CD14-positive monocyte (primary cell): ENCODE measurements around the gene RIMBP2. TPM values are rescaled to one million over a fixed set of nuclear protein-coding genes. Genes with fewer than 3 reads are reported as not detected.

Experiments
- DNase-seq, 3 donors: peaks; one replicate each; pipeline ENCODE4 v3.0.0-alpha.2; 2011 to 2022
- H2AFZ ChIP-seq: 2 replicates; pipeline ENCODE4 v1.6.0; 2012; ENCODE audit warnings: mild to moderate bottlenecking, low read depth, low read length, inconsistent platforms; ENCODE audit not compliant: insufficient read depth, poor library complexity, severe bottlenecking
- H3K27ac ChIP-seq, 2 donors: 1 replicate in 1 of 2; 2 replicates in 1 of 2; pipeline ENCODE4 v1.5.1; 2012 to 2013; ENCODE audit warnings: low read length in 2 of 2, control low read depth in 1 of 2, inconsistent platforms in 1 of 2, low read depth in 1 of 2, mild to moderate bottlenecking in 1 of 2
- H3K27me3 ChIP-seq, 2 donors: one replicate each; pipeline versions ENCODE4 v1.6.0 to v1.6.1; 2011 to 2013; ENCODE audit warnings: low read length in 2 of 2; ENCODE audit not compliant: control insufficient read depth in 2 of 2, insufficient read depth in 2 of 2
- H3K36me3 ChIP-seq, 2 donors: replicated peaks in 1 of 2; 1 replicate in 1 of 2; 2 replicates in 1 of 2; pipeline versions ENCODE4 v1.5.1 to v1.6.1; 2012 to 2013; ENCODE audit warnings: low read length in 2 of 2, control low read depth in 1 of 2, inconsistent platforms in 1 of 2, mild to moderate bottlenecking in 1 of 2; ENCODE audit not compliant: insufficient read depth in 2 of 2, control insufficient read depth in 1 of 2
- H3K4me1 ChIP-seq, 2 donors: 1 replicate in 1 of 2; 2 replicates in 1 of 2; pipeline versions ENCODE4 v1.5.1 to v1.6.1; 2012 to 2013; ENCODE audit warnings: low read length in 2 of 2, control low read depth in 1 of 2, inconsistent platforms in 1 of 2, mild to moderate bottlenecking in 1 of 2, moderate library complexity in 1 of 2; ENCODE audit not compliant: insufficient read depth in 2 of 2, control insufficient read depth in 1 of 2
- H3K4me2 ChIP-seq: replicated peaks from 2 replicates; pipeline ENCODE3; 2012; ENCODE audit warnings: low read length, moderate library complexity, mild to moderate bottlenecking; ENCODE audit not compliant: poor library complexity, severe bottlenecking; ENCODE audit errors: extremely low read depth
- H3K4me3 ChIP-seq, 3 experiments: fragments of 200-600 bp in 1 of 3; sonication (generic) in 1 of 3; replicated peaks in 1 of 3; 1 replicate in 2 of 3; 2 replicates in 1 of 3; pipeline ENCODE4 v1.5.1; 2011 to 2013; ENCODE audit warnings: low read length in 3 of 3, mild to moderate bottlenecking in 3 of 3, control low read depth in 2 of 3, low read depth in 2 of 3, inconsistent platforms in 1 of 3, moderate library complexity in 1 of 3
- H3K79me2 ChIP-seq: 2 replicates; pipeline ENCODE4 v1.6.0; 2012; ENCODE audit warnings: mild to moderate bottlenecking, control low read depth, inconsistent platforms, low read length, moderate library complexity; ENCODE audit not compliant: insufficient read depth
- H3K9ac ChIP-seq: 2 replicates; pipeline ENCODE4 v1.6.0; 2017; ENCODE audit warnings: low read length, mild to moderate bottlenecking; ENCODE audit not compliant: insufficient read depth, poor library complexity, severe bottlenecking
- H3K9me3 ChIP-seq, 2 donors: replicated peaks in 1 of 2; 1 replicate in 1 of 2; 2 replicates in 1 of 2; pipeline versions ENCODE4 v1.5.1 to v1.6.1; 2012 to 2013; ENCODE audit warnings: low read length in 2 of 2, control low read depth in 1 of 2; ENCODE audit not compliant: control insufficient read depth in 1 of 2, insufficient read depth in 1 of 2
- H4K20me1 ChIP-seq: 2 replicates; pipeline ENCODE4 v1.6.0; 2012; ENCODE audit warnings: mild to moderate bottlenecking, low read length, control low read depth, moderate library complexity; ENCODE audit not compliant: insufficient read depth
- H3K27ac Mint-ChIP-seq, 7 donors: one replicate each; pipeline ENCODE4 v1.8.0; 2020; ENCODE audit warnings: mild to moderate bottlenecking in 7 of 7, mixed read lengths in 7 of 7, moderate library complexity in 6 of 7, inconsistent platforms in 2 of 7
- H3K27me3 Mint-ChIP-seq, 3 donors: one replicate each; pipeline ENCODE4 v1.8.0; 2021 to 2022; ENCODE audit warnings: low read depth in 3 of 3, mild to moderate bottlenecking in 3 of 3, mixed read lengths in 3 of 3, moderate library complexity in 3 of 3, inconsistent platforms in 1 of 3
- H3K36me3 Mint-ChIP-seq, 2 donors: one replicate each; pipeline ENCODE4 v1.8.0; 2020; ENCODE audit warnings: mixed read lengths in 2 of 2, inconsistent platforms in 1 of 2, mild to moderate bottlenecking in 1 of 2
- H3K4me1 Mint-ChIP-seq: one replicate; pipeline ENCODE4 v1.8.0; 2020; ENCODE audit warnings: mild to moderate bottlenecking, mixed read lengths
- H3K4me3 Mint-ChIP-seq, 2 donors: one replicate each; pipeline ENCODE4 v1.8.0; 2020; ENCODE audit warnings: mild to moderate bottlenecking in 2 of 2, mixed read lengths in 2 of 2, moderate library complexity in 1 of 2
- H3K9me3 Mint-ChIP-seq, 7 donors: one replicate each; pipeline ENCODE4 v1.8.0; 2020 to 2022; ENCODE audit warnings: mixed read lengths in 7 of 7, mild to moderate bottlenecking in 6 of 7, moderate library complexity in 6 of 7, inconsistent platforms in 2 of 7
- WGBS: methylation state at CpG from one replicate; pipeline ENCODE4 v1.1.5; 2013; ENCODE audit warnings: missing lambda C conversion rate; ENCODE audit not compliant: insufficient coverage; 5-methylcytosine and 5-hydroxymethylcytosine counted together
- intact Hi-C, 2 donors: fragments of 100-400 bp; cut with micrococcal nuclease; formaldehyde crosslinking; loops; one replicate each; pipeline versions ENCODE4 v1.15.0 to v1.15.1; 2023
- polyA plus RNA-seq, 3 donors: library from polyadenylated mRNA; depleted of rRNA in 1 of 3; unstranded in 2 of 3; stranded (reverse) in 1 of 3; fragments of 300-500 nt in 2 of 3; fragments of >200 nt in 1 of 3; fragmentation: Illumina TruSeq in 2 of 3; gene quantifications; 1 replicate in 2 of 3; 2 replicates in 1 of 3; pipeline ENCODE4 v1.2.3, GENCODE V29; 2012 to 2021
- TF ChIP-seq, protein P1 (sequence below): fragments of 200-600 bp; IDR thresholded peaks from one replicate; pipeline ENCODE4 v1.8.0; 2022; ENCODE audit warnings: antibody characterized with exemption, mild to moderate bottlenecking

Gene RIMBP2
- polyA plus RNA-seq, 3 donors, result not detected

DNA sequence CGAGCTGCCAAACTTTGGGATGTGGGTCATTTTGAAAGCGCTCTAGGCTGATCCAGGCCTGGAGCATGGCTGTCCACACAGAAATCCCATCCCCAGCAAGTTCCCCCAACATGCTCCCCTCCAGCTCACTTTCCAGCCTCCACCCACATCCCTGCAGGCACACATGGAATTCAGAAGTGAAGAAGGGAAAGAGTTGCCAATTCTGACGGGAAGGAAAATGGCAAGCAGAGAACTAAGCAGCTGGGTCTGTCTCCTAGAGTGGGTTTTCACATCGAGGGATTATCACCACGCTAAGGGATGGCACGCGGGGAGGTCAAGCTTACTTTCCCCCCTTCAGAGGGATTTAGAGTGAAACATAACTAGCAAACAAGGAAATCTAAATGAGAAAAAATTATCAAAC lies 142.3 kb downstream of the RIMBP2 start:
- Histone ChIP-seq H3K4me2 (no peak overlapping the region), H3K79me2 (no peaks in the 10 kb centered on the region), H4K20me1 (no peaks in the 10 kb centered on the region), H3K9ac (no peak overlapping the region), H3K4me3 (no peak overlapping the region), H3K4me1 (no peaks in the 10 kb centered on the region), H3K27me3 (no peaks in the 10 kb centered on the region), H2AFZ (no peak overlapping the region), H3K9me3 (peaks cover 0 to 5% of the 10 kb centered on the region in 2 donors), H3K36me3 (no peaks in the 10 kb centered on the region), H3K27ac (no peak overlapping the region)
- H3K4me1 Mint-ChIP-seq, result peaks cover 9% of the 10 kb centered on the region
- intact Hi-C loops, result no loop called here
- WGBS, result no CpG with 5 or more reads among the region's 7 CpGs
- H3K36me3 Mint-ChIP-seq, result no peaks in the 10 kb centered on the region
- no peak for DNase-seq
- peaks cover 0 to 15% (median 5%) of the 10 kb centered on the region in 7 donors for H3K9me3 Mint-ChIP-seq
- no peak overlapping the region for H3K27ac Mint-ChIP-seq
- peaks cover 2 to 5% (median 2%) of the 10 kb centered on the region in 3 donors for H3K27me3 Mint-ChIP-seq
- H3K4me3 Mint-ChIP-seq, result no peak overlapping the region
- TF ChIP-seq, protein P1, sequence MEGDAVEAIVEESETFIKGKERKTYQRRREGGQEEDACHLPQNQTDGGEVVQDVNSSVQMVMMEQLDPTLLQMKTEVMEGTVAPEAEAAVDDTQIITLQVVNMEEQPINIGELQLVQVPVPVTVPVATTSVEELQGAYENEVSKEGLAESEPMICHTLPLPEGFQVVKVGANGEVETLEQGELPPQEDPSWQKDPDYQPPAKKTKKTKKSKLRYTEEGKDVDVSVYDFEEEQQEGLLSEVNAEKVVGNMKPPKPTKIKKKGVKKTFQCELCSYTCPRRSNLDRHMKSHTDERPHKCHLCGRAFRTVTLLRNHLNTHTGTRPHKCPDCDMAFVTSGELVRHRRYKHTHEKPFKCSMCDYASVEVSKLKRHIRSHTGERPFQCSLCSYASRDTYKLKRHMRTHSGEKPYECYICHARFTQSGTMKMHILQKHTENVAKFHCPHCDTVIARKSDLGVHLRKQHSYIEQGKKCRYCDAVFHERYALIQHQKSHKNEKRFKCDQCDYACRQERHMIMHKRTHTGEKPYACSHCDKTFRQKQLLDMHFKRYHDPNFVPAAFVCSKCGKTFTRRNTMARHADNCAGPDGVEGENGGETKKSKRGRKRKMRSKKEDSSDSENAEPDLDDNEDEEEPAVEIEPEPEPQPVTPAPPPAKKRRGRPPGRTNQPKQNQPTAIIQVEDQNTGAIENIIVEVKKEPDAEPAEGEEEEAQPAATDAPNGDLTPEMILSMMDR, result no peak

DNA sequence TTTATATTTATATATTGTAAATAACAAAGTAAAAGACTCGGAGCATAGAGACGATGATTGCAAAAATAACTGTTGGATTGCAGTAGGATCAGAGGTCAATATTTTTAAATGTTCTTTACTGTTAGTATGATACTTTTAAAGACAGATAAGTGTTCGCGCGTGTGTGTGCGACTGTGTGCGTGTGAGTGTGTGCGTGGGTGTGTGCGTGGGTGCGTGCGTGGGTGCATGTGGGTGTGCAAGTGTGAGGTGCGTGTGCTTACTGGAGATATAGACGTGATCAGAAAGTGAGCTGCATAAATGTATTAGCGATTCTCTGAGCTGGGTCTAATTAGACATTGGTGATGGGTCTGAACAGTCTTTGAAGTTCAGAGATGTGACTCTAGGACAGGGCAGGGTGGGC lies 142.9 kb downstream of the RIMBP2 start:
- 91% methylated on average over 12 of the region's 14 CpGs for WGBS
- Histone ChIP-seq H3K9ac (no peak overlapping the region), H3K4me2 (no peak overlapping the region), H3K36me3 (no peaks in the 10 kb centered on the region), H3K9me3 (peaks cover 0 to 5% of the 10 kb centered on the region in 2 donors), H3K4me1 (no peaks in the 10 kb centered on the region), H3K27ac (no peak overlapping the region), H3K4me3 (no peak overlapping the region), H4K20me1 (no peaks in the 10 kb centered on the region), H3K27me3 (no peaks in the 10 kb centered on the region), H3K79me2 (no peaks in the 10 kb centered on the region), H2AFZ (no peak overlapping the region)
- DNase-seq, result no peak
- H3K27me3 Mint-ChIP-seq, result peaks cover 0 to 3% (median 2%) of the 10 kb centered on the region in 3 donors
- H3K9me3 Mint-ChIP-seq, result peaks cover 0 to 15% (median 5%) of the 10 kb centered on the region in 7 donors
- peaks cover 9% of the 10 kb centered on the region for H3K4me1 Mint-ChIP-seq
- H3K36me3 Mint-ChIP-seq, result no peaks in the 10 kb centered on the region
- H3K4me3 Mint-ChIP-seq, result no peak overlapping the region
- TF ChIP-seq, protein P1, result no peak
- intact Hi-C loops, result no loop called here
- H3K27ac Mint-ChIP-seq, result no peak overlapping the region
